ENCODE measurements around the gene NEURL2. TPM values are rescaled to one million over a fixed set of nuclear protein-coding genes. Genes with fewer than 3 reads are reported as not detected.

The NEURL2 gene
- polyA plus RNA-seq, 1 donor = 20.1 TPM

- DNase-seq (ENCODE audit: low read depth) = no peak
Observed at GRCh38 chr20:45899046-45899835, 8.2 kb upstream of the NEURL2 start.

- DNase-seq (ENCODE audit: low read depth) = no peak
Observed at GRCh38 chr20:45898285-45898684, 7.3 kb upstream of the NEURL2 start.

- no peak for DNase-seq (ENCODE audit: low read depth)
Observed at GRCh38 chr20:45897692-45898091, 6.7 kb upstream of the NEURL2 start.

- DNase-seq (ENCODE audit: low read depth) = no peak
Observed at GRCh38 chr20:45897289-45897688, 6.3 kb upstream of the NEURL2 start.

- DNase-seq (ENCODE audit: low read depth) = no peak
Observed at GRCh38 chr20:45896641-45897161, 5.7 kb upstream of the NEURL2 start.

GRCh38 chr20:45894797-45895196 lies 3.8 kb upstream of the NEURL2 start:
- DNase-seq (ENCODE audit: low read depth) = no peak

- no peak for DNase-seq (ENCODE audit: low read depth)
Observed at GRCh38 chr20:45893831-45894230, 2.8 kb upstream of the NEURL2 start.

GRCh38 chr20:45892828-45893500 lies 2.0 kb upstream of the NEURL2 start:
- DNase-seq (ENCODE audit: low read depth) = no peak

GRCh38 chr20:45892049-45892825 lies 1.2 kb upstream of the NEURL2 start:
- DNase-seq (ENCODE audit: low read depth) = no peak

GRCh38 chr20:45890077-45890984 lies 677 bp downstream of the NEURL2 start:
- DNase-seq (ENCODE audit: low read depth) = peak; percentile 70

- no peak for DNase-seq (ENCODE audit: low read depth)
Observed at GRCh38 chr20:45888681-45889080, 2.3 kb downstream of the NEURL2 start.

GRCh38 chr20:45887346-45887715 lies 3.7 kb downstream of the NEURL2 start, which contains the start of gene SPATA25:
SPATA25 (minus strand) TSS chr20:45887622; CDS start chr20:45887590, 32 bp downstream.
- no peak for DNase-seq (ENCODE audit: low read depth)

GRCh38 chr20:45886590-45887345 lies 4.2 kb downstream of the NEURL2 start:
- DNase-seq (ENCODE audit: low read depth) = no peak

- no peak for DNase-seq (ENCODE audit: low read depth)
Observed at GRCh38 chr20:45883100-45883469, 7.9 kb downstream of the NEURL2 start.

GRCh38 chr20:45882469-45883099 lies 8.4 kb downstream of the NEURL2 start:
- no peak for DNase-seq (ENCODE audit: low read depth)

- DNase-seq (ENCODE audit: low read depth) = peak; percentile 99
Observed at GRCh38 chr20:45880988-45881788, 9.8 kb downstream of the NEURL2 start, which contains the start of gene ZSWIM1. ZSWIM1 (plus strand) TSS chr20:45881227; CDS start chr20:45882593, 1,366 bp downstream.

GRCh38 chr20:45878076-45878761 lies 12.8 kb downstream of the NEURL2 start:
- DNase-seq (ENCODE audit: low read depth) = no peak

GRCh38 chr20:45874576-45874975 lies 16.4 kb downstream of the NEURL2 start:
- DNase-seq (ENCODE audit: low read depth) = no peak

Measured in forelimb muscle (tissue), 1 donor.